GM19395 (cell line): ENCODE data around the gene UBE2K.
"Not testable (repeated sequence)": the region's sequence is repeated elsewhere in the genome, so short reads cannot be mapped to it uniquely, and the experiment has no call there.

Source experiments
- ATAC-seq: cut with Tn5 transposase; IDR thresholded peaks from one replicate; pipeline ENCODE4 v1.9.1; 2021; ENCODE audit warnings: mild to moderate bottlenecking, moderate library complexity; ENCODE audit not compliant: unreplicated experiment

UBE2K gene

DNA sequence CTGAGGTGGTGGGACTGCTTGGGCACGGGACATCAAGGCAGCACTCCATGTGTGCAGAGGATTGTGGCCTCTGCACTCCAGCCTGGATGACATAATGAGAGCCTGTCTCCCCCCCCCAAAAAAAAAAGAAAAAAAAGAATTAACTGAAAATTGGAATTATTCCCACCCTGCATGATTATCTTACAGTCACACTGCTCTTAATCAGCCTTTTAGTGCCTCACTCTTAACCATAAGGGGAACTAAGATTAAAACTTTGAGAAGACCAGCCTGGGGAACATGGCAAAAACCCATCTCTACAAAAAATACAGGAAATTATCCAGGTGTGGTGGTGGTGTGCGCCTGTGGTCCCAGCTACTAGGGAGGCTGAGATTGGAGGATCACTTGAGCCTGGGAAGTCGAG lies 94.6 kb downstream of the UBE2K start:
- no peak for ATAC-seq

DNA sequence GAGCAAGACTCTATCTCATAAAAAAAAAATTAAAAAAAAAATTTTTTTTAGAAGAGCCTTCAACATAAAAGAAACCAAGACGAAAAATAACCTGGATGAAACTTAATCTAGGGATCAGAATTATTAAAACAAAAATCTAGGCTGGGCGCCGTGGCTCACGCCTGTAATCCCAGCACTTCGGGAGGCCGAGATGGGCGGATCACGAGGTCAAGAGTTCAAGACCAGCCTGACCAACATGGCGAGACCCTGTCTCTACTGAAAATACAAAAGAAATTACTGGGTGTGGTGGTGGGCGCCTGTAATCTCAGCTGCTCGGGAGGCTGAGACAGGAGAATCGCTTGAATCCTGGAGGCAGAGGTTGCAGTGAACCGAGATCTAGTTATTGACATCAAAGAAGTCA lies 95.0 kb downstream of the UBE2K start:
- ATAC-seq, result not testable (repeated sequence)

DNA sequence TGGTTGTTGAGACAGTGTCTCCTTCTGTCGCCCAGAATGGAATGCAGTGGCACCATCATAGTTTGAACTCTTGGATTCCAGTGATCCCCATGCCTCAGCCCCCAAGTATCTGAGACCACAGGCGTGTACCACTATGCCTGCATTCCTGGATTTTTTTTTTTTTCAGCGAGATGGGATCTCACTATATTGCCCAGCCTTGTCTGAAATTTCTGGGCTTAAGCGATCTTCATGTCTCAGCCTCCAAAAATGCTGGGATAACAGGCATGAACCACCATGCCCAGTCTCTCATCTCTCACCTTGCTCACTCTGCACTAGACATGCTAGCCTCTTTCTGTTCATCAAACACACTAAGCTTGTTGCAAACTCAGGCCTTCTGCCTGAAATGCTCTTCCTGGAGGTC lies 104.1 kb downstream of the UBE2K start:
- ATAC-seq, result no peak

DNA sequence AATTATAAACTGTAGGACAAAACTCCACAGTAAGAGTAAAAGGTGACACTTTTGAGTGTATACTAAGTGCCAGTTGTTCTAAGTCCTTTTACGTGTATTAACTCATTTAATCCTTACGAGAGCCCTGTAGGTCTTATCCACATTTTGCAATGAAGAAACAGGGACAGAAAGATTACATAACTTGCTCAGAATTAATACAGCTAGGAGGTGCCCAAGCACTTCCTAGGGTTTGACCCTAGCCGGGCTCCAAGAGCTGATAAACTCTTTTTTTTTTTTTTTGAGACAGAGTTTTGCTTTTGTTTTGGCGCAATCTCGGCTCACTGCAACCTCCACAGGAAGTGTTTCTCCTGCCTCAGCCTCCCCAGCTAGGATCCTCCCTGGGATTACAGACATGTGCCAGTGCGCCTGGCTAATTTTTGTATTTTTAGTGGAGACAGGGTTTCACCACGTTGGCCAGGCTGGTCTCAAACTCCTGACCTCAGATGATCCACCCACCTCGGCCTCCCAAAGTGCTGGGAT lies 110.4 kb downstream of the UBE2K start:
- ATAC-seq, result no peak

DNA sequence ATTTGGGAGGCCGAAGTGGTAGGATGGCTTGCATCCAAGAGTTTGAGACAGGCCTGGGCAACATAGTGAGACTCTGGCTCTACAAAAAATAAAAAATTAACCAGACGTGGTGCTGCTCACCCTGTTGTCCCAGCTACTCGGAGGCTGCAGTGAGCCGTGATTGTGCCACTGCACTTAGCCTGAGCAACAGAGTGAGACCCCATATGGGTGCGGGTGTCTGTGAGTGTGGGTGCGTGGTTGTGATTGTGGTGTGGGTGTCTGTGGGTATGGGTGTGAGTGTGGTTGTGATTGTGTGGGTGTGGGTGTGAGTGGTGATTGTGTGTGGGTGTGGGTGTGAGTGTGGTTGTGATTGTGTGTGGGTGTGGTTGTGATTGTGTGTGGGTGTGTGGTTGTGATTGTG lies 114.6 kb downstream of the UBE2K start:
- no peak for ATAC-seq

DNA sequence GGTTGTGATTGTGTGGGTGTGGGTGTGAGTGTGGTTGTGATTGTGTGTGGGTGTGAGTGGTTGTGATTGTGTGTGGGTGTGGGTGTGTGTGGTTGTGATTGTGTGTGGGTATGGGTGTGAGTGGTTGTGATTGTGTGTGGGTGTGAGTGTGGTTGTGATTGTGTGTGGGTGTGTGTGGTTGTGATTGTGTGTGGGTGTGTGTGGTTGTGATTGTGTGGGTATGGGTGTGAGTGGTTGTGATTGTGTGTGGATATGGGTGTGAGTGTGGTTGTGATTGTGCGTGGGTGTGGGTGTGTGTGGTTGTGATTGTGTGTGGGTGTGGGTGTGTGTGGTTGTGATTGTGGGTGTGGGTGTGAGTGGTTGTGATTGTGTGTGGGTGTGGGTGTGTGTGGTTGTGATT lies 115.1 kb downstream of the UBE2K start:
- ATAC-seq, result not testable (repeated sequence)

DNA sequence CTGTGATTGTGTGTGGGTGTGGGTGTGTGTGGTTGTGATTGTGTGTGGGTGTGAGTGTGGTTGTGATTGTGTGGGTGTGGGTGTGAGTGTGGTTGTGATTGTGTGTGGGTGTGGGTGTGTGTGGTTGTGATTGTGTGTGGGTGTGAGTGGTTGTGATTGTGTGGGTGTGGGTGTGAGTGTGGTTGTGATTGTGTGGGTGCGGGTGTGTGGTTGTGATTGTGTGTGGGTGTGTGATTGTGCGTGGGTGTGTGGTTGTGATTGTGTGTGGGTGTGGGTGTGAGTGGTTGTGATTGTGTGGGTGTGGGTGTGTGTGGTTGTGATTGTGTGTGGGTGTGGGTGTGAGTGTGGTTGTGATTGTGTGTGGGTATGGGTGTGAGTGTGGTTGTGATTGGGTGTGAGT lies 115.8 kb downstream of the UBE2K start:
- ATAC-seq, result not testable (repeated sequence)

DNA sequence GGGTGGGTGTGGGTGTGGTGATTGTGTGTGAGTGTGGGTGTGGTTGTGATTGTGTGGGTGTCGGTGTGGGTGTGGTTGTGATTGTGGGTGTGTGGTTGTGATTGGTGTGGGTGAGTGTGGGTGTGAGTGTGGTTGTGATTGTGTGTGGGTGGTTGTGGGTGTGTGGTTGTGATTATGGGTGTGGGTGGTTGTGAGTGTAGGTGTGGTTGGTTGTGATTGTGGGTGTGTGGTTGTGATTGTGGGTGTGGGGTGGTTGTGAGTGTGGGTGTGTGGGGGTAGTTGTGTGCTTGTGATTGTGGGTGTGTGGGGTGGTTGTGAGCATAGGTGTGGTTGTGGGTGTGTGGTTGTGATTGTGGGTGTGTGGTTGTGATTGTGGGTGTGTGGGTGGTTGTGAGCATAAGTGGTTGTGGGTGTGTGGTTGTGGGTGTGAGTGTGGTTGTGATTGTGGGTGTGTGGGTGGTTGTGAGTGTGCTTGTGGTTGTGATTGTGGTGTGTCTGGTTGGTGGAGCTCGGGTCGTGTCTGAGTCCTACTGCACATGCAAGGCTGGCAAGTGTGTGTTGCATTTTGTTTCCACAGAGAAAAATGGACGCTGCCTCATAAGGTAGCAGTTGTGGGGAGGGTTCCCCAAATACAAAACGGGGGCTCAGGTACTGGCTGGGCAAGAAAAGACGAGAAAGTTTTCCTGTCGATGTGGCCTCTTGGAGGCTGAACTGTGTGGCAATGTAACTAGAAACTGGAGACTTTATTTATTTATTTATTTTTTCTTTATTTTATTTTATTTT lies 116.7 kb downstream of the UBE2K start:
- ATAC-seq, result no peak

DNA sequence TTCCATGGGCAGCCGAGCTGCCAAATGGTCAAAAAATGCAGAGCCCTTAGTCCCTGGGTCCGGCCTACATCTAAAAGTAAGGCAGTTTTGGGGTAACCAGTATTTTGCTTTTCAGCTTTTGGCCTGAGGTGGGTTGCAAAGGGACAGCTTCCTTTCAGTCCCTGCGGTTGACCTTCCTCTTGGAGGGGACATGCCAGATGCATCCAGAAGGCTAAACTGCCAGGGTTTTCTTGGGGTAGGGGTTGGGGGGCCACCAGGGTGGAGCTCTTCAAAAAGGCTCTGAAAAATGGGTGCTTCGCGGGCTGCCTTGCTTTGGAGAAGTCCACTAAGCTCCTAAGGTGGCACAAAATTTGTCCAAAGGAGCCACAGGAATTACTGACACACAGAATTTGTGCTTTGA lies 120.7 kb downstream of the UBE2K start:
- no peak for ATAC-seq

DNA sequence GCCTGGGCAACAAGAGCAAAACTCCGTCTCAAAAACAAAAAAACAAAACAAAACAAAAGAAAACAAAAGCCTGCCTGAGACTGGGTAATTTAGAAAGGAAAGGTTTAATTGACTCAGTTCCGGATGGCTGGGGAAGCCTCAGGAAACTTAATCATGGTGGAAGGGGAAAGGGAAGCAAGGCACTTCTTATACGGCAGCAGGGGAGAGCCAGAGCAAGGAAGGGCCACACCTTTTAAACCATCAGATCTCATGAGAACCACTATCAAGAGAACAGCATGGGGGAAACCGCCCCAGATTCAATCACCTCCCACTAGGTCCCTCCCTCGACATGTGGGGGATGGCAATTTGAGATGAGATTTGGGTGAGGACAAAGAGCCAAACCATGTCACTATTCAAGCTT lies 122.2 kb downstream of the UBE2K start:
- ATAC-seq, result no peak

DNA sequence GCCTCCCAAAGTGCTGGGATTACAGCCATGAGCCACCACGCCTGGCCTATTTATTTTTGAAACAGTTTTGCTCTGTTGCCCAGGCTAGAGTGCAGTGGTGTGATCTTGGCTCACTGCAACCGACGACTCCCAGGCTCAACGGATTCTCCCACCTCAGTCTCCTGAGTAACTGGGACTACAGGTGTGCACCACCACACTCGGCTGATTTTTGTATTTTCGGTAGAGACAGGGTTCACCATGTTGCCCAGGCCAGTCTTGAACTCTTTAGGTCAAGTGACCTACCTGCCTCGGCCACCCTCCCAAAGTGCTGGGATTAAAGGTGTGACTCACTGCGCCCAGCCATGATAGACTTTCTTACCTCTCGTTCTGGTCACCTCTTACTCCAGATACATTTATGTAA lies 124.0 kb downstream of the UBE2K start:
- no peak for ATAC-seq

DNA sequence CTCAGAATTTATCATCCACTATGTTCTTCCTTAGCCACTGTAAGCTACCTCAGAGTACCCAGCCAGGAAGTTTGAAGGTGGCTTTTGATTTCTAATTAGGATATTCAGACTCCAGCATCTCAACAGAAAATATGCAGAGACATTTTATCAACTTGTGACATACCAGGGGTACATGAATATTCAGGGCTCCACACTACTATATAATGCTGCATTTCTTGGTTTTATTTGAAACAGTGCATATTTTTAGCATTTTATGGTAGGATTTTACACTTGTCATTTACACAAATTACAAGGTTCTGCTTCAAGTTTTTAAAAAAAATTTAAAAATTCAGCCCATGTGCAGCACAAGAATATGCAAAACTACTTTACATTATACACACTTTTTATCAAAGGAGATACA lies 124.7 kb downstream of the UBE2K start:
- ATAC-seq, result no peak

DNA sequence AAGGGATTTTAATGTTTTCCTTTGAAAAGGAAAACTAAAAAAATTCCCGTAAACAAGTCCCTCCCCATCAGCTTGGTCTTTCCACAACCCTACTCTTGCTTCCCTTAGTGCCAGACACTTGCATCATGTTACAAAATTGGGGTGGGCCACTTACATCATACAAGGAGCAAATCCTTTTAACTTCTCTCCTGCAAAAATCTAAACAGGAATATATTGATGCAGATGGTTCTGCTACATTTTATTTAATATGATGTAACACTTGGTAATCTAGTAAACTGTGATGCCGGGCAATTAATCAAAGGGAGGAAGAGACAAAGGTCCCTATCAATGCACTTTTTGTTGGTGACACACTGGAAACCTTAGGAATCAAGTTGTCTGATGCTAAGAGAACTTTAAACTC lies 125.3 kb downstream of the UBE2K start:
- ATAC-seq, result no peak

DNA sequence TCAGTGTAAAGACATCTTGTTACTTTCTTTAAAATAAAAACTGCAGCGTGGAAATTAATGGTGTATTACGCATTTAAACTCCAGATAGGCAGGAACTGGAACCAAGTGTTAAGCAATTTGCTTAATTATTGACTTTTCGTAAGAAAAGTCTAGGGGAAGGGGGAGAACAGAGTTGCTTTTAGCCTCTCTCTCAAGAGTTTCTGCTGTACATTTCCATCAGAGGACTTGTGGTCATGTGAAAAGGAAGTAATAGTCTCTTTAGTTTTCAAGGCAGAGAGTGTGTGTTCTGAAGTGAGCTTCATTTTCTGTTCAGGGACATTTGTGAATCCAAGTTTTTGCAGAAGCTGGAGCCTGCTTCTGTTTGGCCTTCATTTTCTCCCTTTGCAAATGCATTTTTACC lies 127.2 kb downstream of the UBE2K start:
- no peak for ATAC-seq

DNA sequence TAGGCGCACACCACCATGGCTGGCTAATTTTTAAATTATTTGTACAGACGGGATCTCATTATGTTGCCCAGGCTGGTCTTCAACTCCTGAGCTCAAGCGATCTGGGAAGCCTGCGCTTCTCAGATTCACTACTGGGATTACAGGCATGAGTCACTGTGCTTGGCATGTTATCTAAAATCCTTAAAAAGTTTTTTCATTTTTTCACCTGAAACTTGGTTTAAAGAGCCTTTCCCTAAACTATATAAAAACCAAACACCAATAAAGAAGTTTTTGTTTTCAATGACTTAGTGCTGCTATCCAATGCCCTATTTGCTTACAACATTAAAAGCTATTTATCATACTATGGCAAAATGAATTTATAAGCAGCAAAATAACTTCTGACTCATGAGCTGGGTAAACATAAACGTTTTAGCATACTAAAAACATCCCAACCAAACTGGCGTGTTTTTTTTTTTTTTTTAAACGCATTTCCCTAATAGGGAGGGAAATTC lies 127.8 kb downstream of the UBE2K start:
- ATAC-seq, result no peak
